ENCODE data around the gene TREML4. TPM values are rescaled to one million over a fixed set of nuclear protein-coding genes. Genes with fewer than 3 reads are reported as not detected.

TREML4 gene
- total and polyA plus RNA-seq, 10 of the 15 experiments (the other 5 are each of a cell fraction or from before 2014, with no cell fraction given): not detected

- no TSS peak for BruUV-seq (replicated peaks)
- CTCF ChIA-PET: interaction anchor here (0.6 to 6.5 kb wide), 6 partner anchors 8 to 604 kb away, joined by 3 to 53 read pairs (median 18); no protein-coding TSS in a partner anchor
- Histone ChIP-seq H2AFZ (ENCODE audit: control insufficient read depth, low read depth, low read length) (no peak within 1 kb of the TSS), H3K9ac (ENCODE audit: control insufficient read depth, insufficient read depth, low read length) (no peak within 1 kb of the TSS), H3K4me1 (ENCODE audit: control insufficient read depth, insufficient read depth, low read length) (no peaks in the 10 kb centered on the region), H4K20me1 (ENCODE audit: control insufficient read depth, insufficient read depth) (no peaks in the 10 kb centered on the region), H3K4me3 (no peak within 1 kb of the TSS), H3K4me2 (ENCODE audit: control insufficient read depth, insufficient read depth) (no peak within 1 kb of the TSS), H3K27me3 (replicated peaks in 1 of 2; ENCODE audit: control insufficient read depth in 2 of 2, insufficient read depth in 2 of 2, low read length in 1 of 2) (no peaks in the 10 kb centered on the region), H3K79me2 (ENCODE audit: control insufficient read depth, insufficient read depth, low read length) (no peaks in the 10 kb centered on the region), H3K9me3 (replicated peaks; ENCODE audit: control insufficient read depth, insufficient read depth, low read length) (no peaks in the 10 kb centered on the region; the same call in 2 of the 3 replicates), H3K36me3 (ENCODE audit: control insufficient read depth in 2 of 2, insufficient read depth in 2 of 2, low read length in 1 of 2) (no peaks in the 10 kb centered on the region), H3K27ac (ENCODE audit: control insufficient read depth, insufficient read depth) (no peak within 1 kb of the TSS)
- DNase-seq (ENCODE audit: low read depth, low spot score) (no peak), ATAC-seq (no peak), FAIRE-seq (no peak)
- POLR2A ChIA-PET: interaction anchor here (0.9 to 4.8 kb wide), 4 partner anchors 8 to 46 kb away, joined by 3 to 20 read pairs (median 4); no protein-coding TSS in a partner anchor
- RAD21 ChIA-PET (ENCODE audit: unreplicated experiment): interaction anchor here (1.2 to 3.5 kb wide), 7 partner anchors 8 to 86 kb away, joined by 5 to 27 read pairs (median 8); partner anchors contain the start of genes NCR2 and TREML2
- intact Hi-C loops (cut with micrococcal nuclease; ENCODE audit: unreplicated experiment) (no loop called here), in situ Hi-C loops (cut with MboI) (no loop called here)
- TF ChIP-seq ATF7 (IDR thresholded peaks at IDR 0.05; ENCODE audit: low read depth): no peak
- no peak for TF ChIP-seq HDAC2 (IDR thresholded peaks at IDR 0.05)
- TF ChIP-seq SREBF1 (IDR thresholded peaks at IDR 0.05; ENCODE audit: low read length): no peak
- TF ChIP-seq CHD2 (IDR thresholded peaks at IDR 0.05; ENCODE audit: borderline replicate concordance, low read depth, low read length): no peak
- SMC1A ChIA-PET (ENCODE audit: uncharacterized antibody, unreplicated experiment): interaction anchor here (0.8 to 4.8 kb wide), 8 partner anchors 8 to 90 kb away, joined by 3 to 33 read pairs (median 9); no protein-coding TSS in a partner anchor
- WGBS (ENCODE audit: insufficient coverage, insufficient replicate concordance, low lambda C conversion rate, missing lambda C conversion rate): 52% methylated on average over 8 of the region's 8 CpGs
Measured at GRCh38 chr6:41286544-41287346, 58.6 kb downstream of the TREML4 start, which contains the start of gene TREM1. Gene TREM1, minus strand, starts transcription at chr6:41286682. Its CDS starts 27 bp downstream, at chr6:41286655.
